SU-DHL-6 (cell line): Measurements from ENCODE around the gene MGAT4A.

Experiments used
- EZH2phosphoT487 ChIP-seq: fragments of 200-600 bp; sonication (generic), shearing (Covaris generic); conservative IDR thresholded peaks from 2 replicates; pipeline ENCODE4 v1.6.1; 2018; ENCODE audit warnings: mild to moderate bottlenecking, antibody characterized with exemption, low read length, moderate library complexity, mixed read lengths
- TF ChIP-seq, protein P1 (sequence below): fragments of 200-600 bp; sonication (generic); IDR thresholded peaks from one replicate; pipeline ENCODE4 v1.5.1; 2017; ENCODE audit warnings: antibody characterized with exemption, mild to moderate bottlenecking, low read length, moderate library complexity; ENCODE audit not compliant: insufficient read depth, poor library complexity, severe bottlenecking

DNA sequence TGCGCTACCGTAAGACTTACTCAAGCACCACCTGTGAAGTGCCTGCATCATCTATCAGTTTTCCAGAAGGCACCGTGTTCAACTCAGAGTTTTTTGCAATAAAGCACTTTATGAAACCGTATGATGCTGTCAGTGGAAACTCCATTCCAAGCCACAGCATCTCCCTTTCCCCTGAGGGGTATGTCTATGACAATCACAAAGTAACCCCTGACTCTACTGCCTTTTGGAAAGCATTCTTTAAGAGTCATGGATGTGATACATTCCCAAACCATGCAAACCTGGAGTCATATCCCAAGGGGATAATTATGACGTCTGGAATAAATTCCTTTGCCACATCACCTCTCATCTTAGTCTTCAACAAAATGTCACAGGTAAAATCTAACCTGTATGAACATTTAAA is 83.3 kb downstream of the MGAT4A start:
- TF ChIP-seq, protein P1, sequence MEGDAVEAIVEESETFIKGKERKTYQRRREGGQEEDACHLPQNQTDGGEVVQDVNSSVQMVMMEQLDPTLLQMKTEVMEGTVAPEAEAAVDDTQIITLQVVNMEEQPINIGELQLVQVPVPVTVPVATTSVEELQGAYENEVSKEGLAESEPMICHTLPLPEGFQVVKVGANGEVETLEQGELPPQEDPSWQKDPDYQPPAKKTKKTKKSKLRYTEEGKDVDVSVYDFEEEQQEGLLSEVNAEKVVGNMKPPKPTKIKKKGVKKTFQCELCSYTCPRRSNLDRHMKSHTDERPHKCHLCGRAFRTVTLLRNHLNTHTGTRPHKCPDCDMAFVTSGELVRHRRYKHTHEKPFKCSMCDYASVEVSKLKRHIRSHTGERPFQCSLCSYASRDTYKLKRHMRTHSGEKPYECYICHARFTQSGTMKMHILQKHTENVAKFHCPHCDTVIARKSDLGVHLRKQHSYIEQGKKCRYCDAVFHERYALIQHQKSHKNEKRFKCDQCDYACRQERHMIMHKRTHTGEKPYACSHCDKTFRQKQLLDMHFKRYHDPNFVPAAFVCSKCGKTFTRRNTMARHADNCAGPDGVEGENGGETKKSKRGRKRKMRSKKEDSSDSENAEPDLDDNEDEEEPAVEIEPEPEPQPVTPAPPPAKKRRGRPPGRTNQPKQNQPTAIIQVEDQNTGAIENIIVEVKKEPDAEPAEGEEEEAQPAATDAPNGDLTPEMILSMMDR = no peak
- no peak for TF ChIP-seq EZH2phosphoT487
